HCEC 1CT (cell line): ENCODE measurements around the gene ICA1.
A peak's percentile ranks its signal among the peaks of the same experiment; 100 is the strongest.

ENCODE experiments used
- DNase-seq: peaks from one replicate; pipeline ENCODE4 v3.0.0-alpha.2; 2017

Gene ICA1

DNA sequence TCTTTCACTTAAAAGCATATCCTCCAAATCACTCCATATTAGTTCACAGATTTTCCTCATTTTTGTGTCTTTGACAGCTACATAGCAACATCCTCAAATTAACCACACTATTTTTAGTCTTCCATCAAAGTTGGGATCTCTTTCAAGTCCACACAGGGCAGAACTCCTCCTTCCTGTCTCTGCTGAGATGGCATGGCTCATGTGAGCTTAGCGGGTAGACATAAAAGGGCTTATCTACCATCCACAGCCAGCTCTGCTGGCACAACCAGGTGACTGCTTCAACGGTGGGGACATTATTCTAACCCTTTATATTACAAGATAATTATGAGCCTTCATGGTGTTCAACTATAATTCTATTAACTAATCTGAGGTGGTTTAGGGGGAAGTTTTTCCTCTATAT lies 35.5 kb downstream of the ICA1 start:
- no peak for DNase-seq

DNA sequence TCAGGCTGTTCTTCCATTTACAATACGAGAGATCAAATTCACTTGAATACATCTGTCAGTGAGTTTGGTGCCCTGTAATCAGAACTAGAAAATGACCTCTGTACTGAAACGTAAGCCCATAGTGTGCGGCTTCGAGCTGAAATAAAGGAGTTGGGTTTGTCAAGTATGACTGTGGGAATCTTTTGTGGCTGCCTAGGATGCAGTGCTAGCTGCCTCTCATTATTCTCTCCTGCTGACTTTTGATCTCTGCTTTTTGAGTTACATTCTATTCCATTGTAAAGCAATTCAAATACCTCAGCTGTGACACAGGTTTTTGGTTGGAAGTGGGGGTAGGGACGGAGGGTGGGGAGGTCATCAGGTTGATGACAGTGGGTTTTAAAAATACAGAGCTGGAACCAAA lies 40.4 kb downstream of the ICA1 start:
- DNase-seq = no peak

DNA sequence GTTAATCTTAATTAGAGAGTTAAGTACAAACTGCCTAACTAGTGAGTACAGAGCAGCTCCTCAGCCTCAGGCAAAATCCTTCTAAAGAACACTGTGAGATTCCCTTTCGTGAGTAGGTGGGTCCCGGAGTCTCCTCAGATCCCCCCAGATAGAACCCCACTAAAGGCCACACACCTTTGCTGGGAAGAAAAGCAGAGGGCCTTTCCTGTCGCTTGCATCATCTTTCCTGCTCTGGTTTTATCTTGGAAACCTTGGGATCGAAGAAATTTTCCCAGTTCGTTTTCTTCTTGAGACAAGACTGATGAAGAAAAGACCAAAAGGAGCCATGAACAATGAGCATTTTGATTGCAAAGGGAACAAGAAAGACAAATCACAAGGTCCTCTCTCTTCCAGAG lies 40.9 kb downstream of the ICA1 start:
- no peak for DNase-seq

DNA sequence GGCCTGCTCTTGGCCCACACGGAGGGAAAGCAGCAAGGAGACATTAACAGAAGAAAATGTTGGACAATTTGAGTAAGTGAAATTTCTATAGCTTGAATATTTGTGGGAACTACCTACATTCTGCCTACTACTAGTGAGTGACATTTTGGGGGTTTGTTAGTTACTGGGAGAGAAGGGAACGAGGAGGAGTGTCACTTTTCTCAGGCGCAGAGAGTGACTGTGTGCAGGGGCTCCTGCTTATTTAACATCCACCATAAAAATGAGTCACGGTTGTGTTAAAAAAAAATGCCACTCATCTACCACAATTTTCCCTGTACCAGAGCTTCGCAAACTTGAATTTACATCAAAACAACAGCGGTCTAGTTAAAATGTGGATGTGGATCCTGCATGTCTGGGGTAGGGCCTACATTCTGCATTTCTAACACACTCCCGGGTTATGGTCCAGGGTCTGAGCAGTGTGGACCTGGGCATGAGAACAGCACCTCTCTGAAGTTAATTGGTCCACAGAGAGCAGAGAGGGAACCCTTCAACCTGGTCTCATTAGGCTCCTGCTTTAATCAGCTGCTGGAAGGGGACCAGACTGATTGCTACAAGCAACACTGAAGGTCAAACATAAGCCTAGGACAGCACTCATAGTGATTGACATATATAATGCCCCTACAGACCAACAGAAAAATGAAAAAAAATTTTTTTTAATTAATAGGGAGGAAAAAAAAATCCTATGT lies 41.4 kb downstream of the ICA1 start:
- DNase-seq = no peak

DNA sequence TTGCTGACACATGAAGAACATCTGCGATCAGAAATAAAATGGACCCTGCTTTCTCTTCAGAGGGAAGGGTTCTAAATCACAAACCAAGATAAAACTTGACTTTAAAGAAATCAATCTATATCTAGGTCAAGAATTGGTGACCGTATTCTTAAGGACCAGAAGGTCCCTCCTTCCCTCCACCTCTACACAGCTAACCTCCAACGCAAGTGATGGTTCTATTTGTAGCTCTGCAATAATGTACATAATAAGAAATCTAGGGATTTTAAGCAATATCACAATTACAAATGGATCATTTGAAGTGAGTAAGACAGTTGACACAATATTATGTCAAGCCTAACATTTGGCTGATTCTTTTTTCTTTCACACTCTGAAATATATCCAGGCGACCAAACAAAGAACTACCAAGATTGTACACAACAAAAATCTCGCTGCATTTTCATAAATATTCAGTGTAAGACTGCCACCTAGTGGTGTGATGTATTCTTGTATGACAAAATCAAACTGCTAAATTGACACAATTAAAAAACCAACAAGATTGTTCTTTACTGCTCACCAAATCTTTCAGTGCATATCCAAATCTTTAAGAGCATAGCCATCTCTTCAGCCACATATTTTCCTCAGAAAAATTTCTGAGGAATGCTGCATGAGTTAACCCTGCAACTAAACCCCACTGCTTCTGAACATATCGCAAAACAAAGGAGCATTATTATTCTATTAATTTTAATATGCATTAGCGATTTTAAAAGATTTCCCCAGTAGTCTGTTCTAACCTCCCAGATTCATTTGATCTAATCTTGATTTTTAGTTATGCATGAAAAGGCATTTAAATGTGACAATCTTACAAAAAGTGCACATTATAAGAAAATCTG lies 44.5 kb downstream of the ICA1 start:
- DNase-seq = peak; percentile 46

DNA sequence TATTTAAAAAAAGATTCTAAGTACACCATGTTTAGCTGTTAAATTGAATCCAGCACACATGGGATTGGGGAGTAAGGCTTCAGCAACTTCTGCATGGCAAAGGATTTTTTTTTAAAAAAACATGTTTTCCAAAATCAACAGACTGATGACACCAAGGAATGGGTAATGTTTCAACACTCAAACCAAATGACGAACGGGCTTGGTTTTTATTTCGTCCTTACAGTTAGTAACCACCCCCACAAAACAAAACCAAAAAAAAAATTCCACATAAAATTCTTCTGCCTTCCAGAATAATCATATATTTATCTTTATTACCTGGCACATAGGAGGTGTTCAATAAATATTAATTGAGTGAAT lies 45.7 kb downstream of the ICA1 start:
- no peak for DNase-seq

DNA sequence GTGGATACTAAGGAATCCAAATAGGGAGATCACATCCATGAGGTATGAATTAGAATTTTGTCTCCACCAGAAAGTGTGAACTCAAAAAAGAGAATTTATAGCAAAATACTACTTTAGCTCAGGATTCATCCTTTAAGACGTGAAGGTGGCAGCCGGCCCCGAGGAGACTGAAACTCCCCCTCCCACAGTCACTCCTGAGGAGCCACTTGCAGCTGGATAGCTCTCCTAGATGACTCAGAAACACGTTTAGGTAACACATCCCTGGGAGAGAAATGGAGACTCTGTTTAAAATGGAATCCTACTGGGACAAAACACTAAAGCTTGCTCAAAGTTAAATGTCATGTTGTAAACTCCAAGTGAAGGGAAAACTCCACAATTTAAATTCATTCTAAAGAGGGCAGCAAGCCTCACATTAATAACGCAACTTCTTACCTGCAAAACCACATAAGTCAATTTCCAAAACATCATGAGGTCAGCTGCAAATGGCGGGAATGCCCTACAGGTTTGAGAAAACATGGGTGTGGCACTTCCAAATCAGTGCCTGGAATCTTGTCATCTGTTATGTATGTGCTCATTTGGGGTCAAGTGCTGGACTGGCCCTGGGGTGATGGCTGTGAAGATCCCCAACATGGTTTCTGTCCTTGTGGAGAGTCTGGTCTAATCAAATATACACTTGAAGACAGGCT lies 46.2 kb downstream of the ICA1 start:
- DNase-seq = no peak

DNA sequence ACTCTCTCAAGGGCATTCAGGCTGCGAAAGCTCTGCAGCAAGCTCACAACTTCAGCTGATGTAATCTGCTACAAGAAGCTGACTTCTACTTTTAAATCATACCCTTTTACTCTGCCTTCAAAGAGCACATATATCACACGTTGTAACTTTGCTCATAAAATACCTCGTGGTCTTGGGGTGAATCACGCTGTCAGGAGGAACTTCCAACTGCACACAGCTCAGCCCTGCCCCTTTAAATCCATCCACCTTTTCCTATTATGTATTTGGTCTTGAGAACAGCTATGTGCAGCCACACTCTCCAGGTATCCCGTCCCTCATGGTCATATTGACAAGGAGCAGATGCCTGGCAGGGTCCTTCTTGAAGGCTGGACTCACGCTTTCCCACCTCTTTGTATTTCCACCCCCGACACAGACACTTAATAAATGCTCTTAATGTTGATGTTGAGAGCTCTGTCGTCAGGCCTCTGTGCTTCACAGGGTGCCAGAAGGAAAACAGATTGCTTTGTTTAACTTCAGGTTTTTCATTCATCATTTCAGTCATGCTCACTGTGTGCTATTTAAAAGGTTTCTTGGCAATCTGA lies 47.6 kb downstream of the ICA1 start:
- DNase-seq = peak; percentile 17

DNA sequence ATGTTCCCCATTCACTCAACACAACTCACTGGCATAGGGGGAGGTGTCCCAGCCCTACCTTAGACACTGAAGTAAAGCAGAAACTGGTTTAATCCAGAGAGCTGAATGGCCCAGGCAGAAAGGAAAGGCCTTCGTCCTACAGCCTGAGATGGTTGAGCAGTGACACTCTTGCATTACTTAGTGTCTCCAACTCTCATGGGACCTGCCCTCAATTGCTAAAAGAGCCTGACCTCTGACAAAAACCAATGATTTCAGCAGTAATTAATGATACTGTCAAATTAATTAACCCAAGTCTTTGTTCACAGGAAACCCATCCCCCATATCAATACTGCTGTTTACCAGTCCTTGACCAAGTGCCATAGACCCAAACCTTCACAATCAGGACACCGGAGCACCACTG lies 48.6 kb downstream of the ICA1 start:
- DNase-seq = no peak

DNA sequence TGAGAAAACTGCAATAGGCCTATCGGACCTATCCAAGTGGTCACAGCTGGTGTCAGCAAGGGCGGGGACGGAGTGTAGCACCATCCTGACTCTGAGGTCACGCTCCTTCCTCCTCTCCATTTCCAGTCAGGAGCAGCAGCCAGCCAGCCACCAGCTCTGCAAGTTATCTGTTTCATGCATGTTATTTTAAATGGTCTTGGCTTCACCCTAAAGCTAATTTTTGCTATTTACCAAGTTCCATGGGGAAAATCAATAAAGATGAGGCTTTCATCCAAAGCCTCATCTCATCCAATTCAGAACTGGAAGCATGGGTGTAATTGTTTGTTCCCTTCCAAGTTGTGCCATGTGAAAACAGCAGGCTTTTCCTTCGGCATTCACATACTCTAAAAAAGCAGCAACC lies 49.3 kb downstream of the ICA1 start:
- no peak for DNase-seq

DNA sequence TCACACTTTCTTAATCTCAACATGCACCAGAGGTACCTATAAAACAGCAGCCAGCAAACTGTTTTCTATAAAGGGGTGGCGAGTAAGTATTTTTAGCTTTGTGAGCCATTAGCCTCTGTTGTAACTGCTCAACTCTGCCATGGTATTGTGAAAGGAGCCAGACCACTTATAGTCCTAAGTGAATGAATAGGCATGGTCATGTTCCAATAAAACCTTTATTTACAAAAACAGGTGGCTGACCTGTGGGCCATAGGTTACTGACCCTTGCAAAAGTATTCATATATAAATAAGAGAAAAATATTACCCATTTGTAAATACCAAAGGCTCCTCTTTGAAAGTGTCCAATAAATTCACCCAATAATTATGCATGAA lies 50.3 kb downstream of the ICA1 start:
- DNase-seq = no peak

DNA sequence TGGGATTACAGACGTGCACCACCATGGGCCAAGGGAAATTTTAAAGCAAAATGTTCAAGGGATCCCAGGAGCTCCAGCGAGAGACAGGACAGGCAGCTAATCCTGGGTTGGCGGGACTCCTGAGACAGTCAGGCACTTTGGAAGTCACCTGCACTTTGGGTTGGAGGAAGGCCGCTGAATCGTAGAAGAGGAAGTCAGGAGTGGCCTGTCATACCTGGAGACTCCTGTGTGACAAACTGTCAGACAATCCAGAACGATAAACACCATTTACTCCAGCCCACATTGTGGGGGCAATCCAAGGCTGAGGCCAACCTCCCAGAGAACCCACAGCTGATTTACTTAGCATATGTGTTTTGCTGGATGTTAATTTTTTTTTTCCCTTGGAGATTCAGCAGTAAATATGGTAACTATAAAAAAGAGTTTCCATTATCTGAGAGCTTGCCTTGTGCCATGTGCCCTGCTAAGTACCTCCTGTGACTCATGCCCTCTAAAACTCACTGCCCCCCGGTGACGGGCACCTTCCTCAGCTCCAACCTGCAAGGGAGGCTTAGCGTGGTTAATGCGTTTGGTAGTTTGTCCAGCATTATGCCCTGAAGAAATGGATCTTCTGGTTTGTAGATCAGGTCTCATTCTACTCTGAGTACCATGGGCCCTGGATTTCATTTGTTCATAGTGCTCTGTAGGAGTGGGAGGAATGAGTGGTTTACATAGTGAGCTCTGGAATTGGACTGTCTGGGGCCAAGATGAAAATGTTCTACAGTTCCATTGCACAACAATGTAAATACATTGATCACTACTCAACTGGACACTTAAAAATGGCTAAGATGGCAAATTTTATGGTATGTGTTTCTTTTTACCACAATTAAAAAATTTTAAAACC lies 50.9 kb downstream of the ICA1 start:
- no peak for DNase-seq

DNA sequence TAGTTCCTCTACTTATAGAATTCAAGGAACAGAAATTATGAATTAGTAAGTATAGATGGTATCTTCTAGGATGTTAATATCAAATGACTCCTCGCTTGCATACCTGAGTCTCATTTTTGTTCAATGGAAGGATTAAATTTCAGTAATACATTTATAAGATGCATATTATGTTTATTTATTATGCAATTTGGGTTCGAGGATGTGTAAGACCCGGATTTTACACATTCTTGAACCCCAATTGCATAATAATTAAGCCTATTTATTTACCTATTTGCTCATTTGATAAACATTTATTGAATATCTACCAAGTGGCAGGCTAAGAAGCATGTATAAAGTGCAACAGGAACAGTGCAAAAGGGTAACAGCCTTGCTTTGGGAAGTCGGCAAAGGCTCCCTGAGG lies 52.6 kb downstream of the ICA1 start:
- DNase-seq = no peak

DNA sequence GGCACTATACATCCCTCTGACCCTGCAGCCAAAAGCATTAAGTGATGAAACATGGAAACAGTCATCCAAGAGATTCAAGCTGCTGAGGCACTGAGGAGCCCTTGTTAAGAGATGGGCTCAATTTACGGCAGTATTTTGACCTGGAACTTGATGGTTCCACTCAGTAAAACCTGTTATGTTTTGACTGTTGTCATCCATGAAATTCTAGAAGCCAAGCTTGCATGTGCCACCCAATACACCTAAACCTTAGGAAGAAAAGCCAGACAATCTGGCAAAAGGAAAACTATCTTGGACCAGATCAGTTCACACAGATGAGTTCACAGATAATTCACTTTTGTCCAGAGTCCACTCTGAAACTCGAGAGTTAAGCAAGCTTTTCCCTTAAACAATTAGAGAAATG lies 53.2 kb downstream of the ICA1 start:
- no peak for DNase-seq

DNA sequence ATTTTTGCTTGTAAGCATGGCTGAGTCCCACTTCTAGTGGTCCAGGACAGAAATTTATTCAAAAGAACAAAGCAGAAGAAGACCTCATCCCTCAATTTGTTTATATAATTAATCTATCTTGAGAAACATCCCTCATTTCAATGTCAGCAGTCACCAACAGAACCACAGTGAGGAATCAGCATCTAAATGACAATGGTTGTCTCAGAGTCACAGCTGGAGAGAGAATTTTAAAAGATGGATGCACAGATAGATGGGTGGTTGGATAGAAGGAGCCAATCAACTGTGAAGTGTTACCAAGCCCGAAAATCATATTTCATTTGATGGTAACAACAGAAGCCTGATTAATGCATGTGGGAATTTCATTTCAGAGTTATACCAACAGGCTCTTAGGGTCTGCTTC lies 55.0 kb downstream of the ICA1 start:
- DNase-seq = no peak

DNA sequence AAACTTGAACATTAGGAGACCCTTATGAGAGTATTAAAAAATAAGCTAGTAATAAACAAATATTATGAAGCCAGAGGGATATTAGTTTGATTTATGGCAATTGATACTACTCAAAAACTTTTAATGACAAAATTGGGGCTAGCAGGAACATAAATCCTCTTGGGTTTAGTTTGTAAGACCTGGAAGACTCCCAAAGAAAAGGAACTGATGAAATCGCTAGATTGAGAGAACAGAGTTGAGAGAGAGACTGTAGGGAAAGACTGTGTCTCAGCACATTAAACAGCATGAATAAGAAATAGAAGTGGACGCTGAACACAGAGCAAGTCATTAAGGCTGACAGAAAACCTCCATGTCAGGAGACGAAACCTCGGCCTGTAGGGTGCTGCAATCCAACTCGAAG lies 56.4 kb downstream of the ICA1 start:
- DNase-seq = no peak

DNA sequence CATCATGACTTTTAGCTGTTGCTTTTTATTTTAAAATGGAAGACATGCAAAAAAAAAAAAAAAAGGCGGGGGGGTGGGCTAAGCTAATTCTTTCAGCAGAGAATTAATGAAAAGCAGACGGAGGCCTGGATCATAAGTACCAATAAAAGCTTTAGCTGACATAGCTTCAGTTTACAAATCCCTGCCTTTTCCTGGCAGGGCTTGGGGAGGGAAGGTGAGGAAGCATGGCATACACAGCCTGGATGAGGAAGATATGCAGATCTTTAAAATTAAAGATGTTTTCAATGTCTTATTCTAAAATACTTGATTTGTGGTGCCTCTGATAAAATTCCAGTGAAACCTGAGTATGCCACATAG lies 57.0 kb downstream of the ICA1 start:
- DNase-seq = no peak

DNA sequence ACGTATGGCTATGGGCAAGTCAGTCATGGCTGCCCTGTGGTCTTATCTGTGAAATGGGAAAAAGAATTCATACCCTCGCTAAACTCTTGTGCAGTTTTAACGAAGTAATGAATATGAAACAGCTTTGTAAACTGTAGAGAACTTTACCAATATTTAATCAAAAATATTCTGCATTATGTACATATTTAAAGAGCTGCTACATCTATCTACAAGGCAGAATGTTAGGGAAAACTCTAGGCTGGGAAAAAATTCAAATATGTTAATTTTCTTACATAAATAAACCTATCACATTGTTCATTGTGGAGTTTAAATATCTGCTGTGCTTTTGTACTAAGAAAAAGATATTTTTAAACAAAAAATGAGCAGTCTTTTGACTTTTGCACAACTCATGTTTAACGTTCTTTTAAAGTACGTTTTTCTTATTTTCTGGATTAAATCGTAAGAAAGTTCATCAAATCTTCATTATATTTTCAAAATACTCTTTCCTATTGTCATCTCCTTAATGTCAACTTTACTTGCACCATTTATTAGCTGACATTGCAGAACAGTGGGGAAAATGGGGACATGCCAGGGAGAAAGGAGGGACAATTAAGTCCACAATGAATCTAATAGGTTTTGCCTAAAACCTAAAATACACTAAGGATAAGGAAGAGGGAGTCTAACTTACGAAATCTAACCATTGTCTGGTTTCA lies 57.5 kb downstream of the ICA1 start:
- no peak for DNase-seq

DNA sequence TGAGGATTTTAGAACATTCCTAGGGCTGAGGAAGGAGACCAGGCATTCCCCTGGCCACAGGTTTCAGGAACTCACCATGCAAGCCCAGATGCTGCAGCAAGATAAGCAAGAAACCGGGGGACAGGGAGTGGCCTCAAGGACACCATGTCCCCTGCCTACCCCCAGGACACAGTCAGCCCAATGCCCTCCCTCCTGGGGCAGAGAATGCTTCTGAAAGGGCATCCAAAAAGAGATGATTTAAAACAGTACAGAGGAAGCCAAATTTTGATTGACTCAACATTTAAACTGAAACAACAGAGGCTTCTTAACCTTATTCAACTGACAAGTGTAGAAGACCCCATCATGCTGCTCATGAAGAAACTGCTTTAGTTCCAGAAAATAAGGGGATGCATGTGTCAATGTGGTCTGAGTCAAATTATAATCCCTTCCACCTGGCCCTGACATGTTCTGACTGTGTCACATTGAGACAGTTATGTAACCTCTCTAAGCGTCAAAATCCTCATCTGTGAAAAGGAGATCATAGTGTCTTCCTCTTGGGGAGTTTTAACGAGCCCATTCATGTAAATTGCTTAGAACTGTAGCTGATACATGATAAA lies 60.0 kb downstream of the ICA1 start:
- no peak for DNase-seq

DNA sequence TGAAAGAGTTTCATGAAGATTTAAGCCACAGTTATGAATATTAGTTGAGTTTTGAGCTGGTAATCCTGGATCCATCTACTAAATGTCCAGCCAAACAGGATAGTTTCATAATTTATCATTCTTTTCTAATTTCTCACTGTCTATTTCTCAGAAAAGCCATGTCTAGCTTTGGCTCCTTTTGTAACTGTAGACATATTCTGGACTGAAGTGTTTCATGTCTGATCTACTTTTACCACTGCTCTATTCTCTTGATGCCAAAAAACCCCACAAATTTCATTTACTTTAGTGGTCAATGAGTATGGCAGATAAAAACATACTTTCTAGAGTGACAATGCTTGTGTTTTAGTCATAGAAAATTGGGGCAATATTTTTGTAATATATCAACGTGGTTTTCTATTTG lies 61.2 kb downstream of the ICA1 start:
- DNase-seq = no peak

DNA sequence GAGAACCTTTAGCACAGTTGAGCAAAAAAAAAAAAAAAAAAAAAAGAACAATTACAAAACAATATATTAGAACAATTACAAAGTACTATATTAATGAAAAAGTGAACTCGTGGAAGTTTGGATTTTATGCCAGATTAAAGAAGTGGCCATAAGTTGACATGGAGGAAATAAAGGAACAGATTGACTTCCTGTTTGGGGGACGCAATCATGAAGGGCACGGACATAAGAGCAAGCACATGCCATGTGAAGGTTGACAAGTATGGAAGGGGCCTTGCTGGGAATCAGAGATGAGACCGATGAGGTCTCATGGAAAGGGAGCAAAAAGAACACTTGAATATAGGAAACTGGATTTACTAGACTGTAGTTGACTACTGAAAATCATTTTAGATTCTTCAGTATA lies 61.7 kb downstream of the ICA1 start:
- DNase-seq = no peak
